Hepatocyte (in vitro differentiated cells): ENCODE data around the gene PDE4D.

Experiments used
- EZH2phosphoT487 ChIP-seq: fragments of 200-600 bp; sonication (generic); IDR thresholded peaks from one replicate; pipeline ENCODE4 v1.6.1; 2018; ENCODE audit warnings: antibody characterized with exemption, mild to moderate bottlenecking, low read depth, moderate library complexity; ENCODE audit not compliant: unreplicated experiment, severe bottlenecking
- TF ChIP-seq, protein P1 (sequence below): fragments of 200-600 bp; sonication (generic); IDR thresholded peaks from 2 replicates; pipeline ENCODE4 v1.5.1; 2016; ENCODE audit warnings: antibody characterized with exemption, mild to moderate bottlenecking; ENCODE audit not compliant: poor library complexity

DNA sequence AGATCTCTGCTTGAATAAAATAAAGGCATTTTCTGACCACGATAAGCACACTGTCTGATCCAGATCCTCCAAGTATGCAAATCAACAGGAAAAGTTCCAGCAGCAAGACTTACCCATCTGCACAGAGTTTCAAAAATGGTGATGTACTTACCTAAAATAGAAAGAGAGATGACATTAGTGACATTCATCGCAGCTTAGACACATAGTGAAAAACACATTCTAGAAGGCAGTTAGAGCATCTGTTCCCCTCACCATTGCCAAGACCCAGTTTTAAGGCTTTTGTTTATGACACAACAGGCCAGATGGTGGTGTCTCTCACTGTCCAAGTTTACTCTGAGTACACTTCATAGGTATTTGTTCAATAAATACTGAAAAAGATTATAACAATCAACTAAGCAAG lies 207.7 kb downstream of the PDE4D start:
- TF ChIP-seq EZH2phosphoT487: no peak
- TF ChIP-seq, protein P1, sequence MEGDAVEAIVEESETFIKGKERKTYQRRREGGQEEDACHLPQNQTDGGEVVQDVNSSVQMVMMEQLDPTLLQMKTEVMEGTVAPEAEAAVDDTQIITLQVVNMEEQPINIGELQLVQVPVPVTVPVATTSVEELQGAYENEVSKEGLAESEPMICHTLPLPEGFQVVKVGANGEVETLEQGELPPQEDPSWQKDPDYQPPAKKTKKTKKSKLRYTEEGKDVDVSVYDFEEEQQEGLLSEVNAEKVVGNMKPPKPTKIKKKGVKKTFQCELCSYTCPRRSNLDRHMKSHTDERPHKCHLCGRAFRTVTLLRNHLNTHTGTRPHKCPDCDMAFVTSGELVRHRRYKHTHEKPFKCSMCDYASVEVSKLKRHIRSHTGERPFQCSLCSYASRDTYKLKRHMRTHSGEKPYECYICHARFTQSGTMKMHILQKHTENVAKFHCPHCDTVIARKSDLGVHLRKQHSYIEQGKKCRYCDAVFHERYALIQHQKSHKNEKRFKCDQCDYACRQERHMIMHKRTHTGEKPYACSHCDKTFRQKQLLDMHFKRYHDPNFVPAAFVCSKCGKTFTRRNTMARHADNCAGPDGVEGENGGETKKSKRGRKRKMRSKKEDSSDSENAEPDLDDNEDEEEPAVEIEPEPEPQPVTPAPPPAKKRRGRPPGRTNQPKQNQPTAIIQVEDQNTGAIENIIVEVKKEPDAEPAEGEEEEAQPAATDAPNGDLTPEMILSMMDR: no peak
